ENCODE data around the gene SNRNP70. TPM values are rescaled to one million over a fixed set of nuclear protein-coding genes. Genes with fewer than 3 reads are reported as not detected.
"Not testable (repeated sequence)": the region's sequence is repeated elsewhere in the genome, so short reads cannot be mapped to it uniquely, and the experiment has no call there.

SNRNP70 gene
- total RNA-seq, 1 donor: 243 TPM

GRCh38 chr19:49141352-49141751 is 56.1 kb downstream of the SNRNP70 start:
- no peak for DNase-seq (ENCODE audit: low read depth in 2 of 3, low spot score in 2 of 3)

- DNase-seq (ENCODE audit: low read depth in 2 of 3, low spot score in 2 of 3): peak in 2 of 3 donors; percentile 84 to 89
These were observed 57.6 kb downstream of the SNRNP70 start for GRCh38 chr19:49142866-49143335.

- DNase-seq (ENCODE audit: low read depth in 2 of 3, low spot score in 2 of 3): peak; percentile 65 to 94 (median 90)
These were observed 60.5 kb downstream of the SNRNP70 start for GRCh38 chr19:49145573-49146407.

GRCh38 chr19:49146408-49146770 is 61.1 kb downstream of the SNRNP70 start:
- not testable (repeated sequence) for DNase-seq (ENCODE audit: low read depth in 2 of 3, low spot score in 2 of 3)

GRCh38 chr19:49148044-49148682 is 62.9 kb downstream of the SNRNP70 start:
- no peak for DNase-seq (ENCODE audit: low read depth in 2 of 3, low spot score in 2 of 3)

GRCh38 chr19:49148784-49149651 is 63.8 kb downstream of the SNRNP70 start:
- DNase-seq (ENCODE audit: low read depth in 2 of 3, low spot score in 2 of 3): peak; percentile 47 to 97 (median 91)

- DNase-seq (ENCODE audit: low read depth in 2 of 3, low spot score in 2 of 3): peak in 1 of 3 donors; percentile 84
These were observed 64.4 kb downstream of the SNRNP70 start for GRCh38 chr19:49149652-49150105.

GRCh38 chr19:49150106-49150943 is 65.1 kb downstream of the SNRNP70 start:
- peak in 2 of 3 donors; percentile 71 to 72 for DNase-seq (ENCODE audit: low read depth in 2 of 3, low spot score in 2 of 3)

- no peak for DNase-seq (ENCODE audit: low read depth in 2 of 3, low spot score in 2 of 3)
These were observed 65.6 kb downstream of the SNRNP70 start for GRCh38 chr19:49150944-49151243.

GRCh38 chr19:49151267-49152118 is 66.2 kb downstream of the SNRNP70 start:
- DNase-seq (ENCODE audit: low read depth in 2 of 3, low spot score in 2 of 3): peak in 2 of 3 donors; percentile 54 to 65

- DNase-seq (ENCODE audit: low read depth in 2 of 3, low spot score in 2 of 3): no peak
These were observed 66.9 kb downstream of the SNRNP70 start for GRCh38 chr19:49152119-49152550.

GRCh38 chr19:49153167-49153809 is 68.0 kb downstream of the SNRNP70 start:
- no peak for DNase-seq (ENCODE audit: low read depth in 2 of 3, low spot score in 2 of 3)

- DNase-seq (ENCODE audit: low read depth in 2 of 3, low spot score in 2 of 3): no peak
These were observed 69.0 kb downstream of the SNRNP70 start for GRCh38 chr19:49154279-49154678.

GRCh38 chr19:49155005-49155819 is 70.0 kb downstream of the SNRNP70 start, which contains the start of gene HRC:
TSS of gene HRC (minus strand) at chr19:49155396. CDS start at chr19:49155237, 159 bp downstream.
- DNase-seq (ENCODE audit: low read depth in 2 of 3, low spot score in 2 of 3): no peak

GRCh38 chr19:49155820-49156346 is 70.6 kb downstream of the SNRNP70 start:
- no peak for DNase-seq (ENCODE audit: low read depth in 2 of 3, low spot score in 2 of 3)

- peak in 1 of 3 donors; percentile 65 for DNase-seq (ENCODE audit: low read depth in 2 of 3, low spot score in 2 of 3)
These were observed 72.4 kb downstream of the SNRNP70 start, which contains the start of gene TRPM4 for GRCh38 chr19:49157445-49158224. TSS of gene TRPM4 (plus strand) at chr19:49157792. CDS start at chr19:49157867, 75 bp downstream.

Measured in hematopoietic multipotent progenitor cell (in vitro differentiated cells).